Vagina (tissue), 2 donors: ENCODE measurements around the gene PI4K2B.

Experiments used
- POLR2A ChIP-seq, 2 donors: fragments of 450-650 bp; IDR thresholded peaks; one replicate each; pipeline ENCODE4 v1.6.1; 2017; ENCODE audit warnings: antibody characterized with exemption in 2 of 2, mild to moderate bottlenecking in 2 of 2, moderate library complexity in 2 of 2
- POLR2AphosphoS5 ChIP-seq, 2 donors: sonication (generic); formaldehyde crosslinking; IDR thresholded peaks; one replicate each; pipeline ENCODE4 v1.9.0; 2017; ENCODE audit warnings: antibody characterized with exemption in 2 of 2, mild to moderate bottlenecking in 2 of 2, low read depth in 1 of 2; ENCODE audit not compliant: insufficient read depth in 1 of 2

DNA sequence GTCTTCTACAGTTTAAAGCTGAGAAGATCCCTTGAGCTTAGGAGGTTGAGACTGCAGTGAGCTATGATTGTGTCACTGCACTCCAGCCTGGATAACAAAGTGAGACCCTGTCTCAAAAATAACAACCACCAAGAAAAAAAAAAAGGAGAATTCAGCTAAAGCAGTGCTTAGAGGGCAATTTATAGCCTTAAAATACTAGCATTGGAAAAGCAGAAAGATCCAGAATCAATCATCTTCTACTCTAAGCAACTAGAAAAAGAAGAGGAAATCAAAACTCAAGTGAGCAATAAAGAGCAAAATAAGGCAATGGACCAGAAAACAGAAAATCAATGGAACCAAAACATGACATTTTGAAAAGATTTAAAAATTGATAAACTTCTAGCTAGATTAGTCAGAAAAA is 639 bp upstream of the PI4K2B start:
- TF ChIP-seq POLR2A (IDR thresholded peaks at IDR 0.05) (no peak), POLR2AphosphoS5 (IDR thresholded peaks at IDR 0.05; ENCODE audit: insufficient read depth in 1 of 2, low read depth in 1 of 2) (no peak)
